ENCODE results near the gene PHAF1.

DNA sequence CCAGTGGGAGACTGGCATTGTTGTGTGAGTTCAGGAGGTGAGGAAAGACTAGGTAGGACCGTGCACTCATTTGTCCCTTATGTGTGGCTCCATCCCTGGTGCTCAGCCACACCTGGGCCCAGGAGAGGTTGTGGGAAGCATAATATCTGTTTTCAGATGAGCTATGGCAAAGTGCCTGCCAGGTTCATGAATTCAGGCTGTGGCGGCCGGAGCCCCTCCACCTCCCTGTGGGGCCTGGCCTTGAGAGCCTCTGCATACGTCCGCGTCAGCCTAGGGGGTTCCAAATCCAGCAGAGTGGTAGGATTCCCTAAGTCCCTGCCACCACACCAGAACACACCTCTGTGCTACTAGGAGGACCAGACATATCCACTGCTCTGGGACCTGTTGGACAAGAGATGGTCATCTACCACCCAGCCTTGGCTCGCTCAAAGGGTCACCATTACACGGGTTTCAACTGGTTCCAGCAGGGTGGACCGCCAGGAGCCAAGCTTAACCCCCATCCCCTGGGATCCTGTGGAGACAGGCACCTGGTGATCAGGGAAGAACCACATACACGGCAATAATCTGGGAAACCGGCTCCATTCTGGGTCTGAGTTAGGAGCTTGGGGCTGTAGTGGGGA lies 39.0 kb downstream of the PHAF1 start:
- no peak for TF ChIP-seq ZNF274 (IDR thresholded peaks at IDR 0.05; ENCODE audit: low read depth, low read length)
- no peak for TF ChIP-seq EZH2phosphoT487 (IDR thresholded peaks at IDR 0.05; ENCODE audit: borderline replicate concordance)
- TF ChIP-seq, protein P1, sequence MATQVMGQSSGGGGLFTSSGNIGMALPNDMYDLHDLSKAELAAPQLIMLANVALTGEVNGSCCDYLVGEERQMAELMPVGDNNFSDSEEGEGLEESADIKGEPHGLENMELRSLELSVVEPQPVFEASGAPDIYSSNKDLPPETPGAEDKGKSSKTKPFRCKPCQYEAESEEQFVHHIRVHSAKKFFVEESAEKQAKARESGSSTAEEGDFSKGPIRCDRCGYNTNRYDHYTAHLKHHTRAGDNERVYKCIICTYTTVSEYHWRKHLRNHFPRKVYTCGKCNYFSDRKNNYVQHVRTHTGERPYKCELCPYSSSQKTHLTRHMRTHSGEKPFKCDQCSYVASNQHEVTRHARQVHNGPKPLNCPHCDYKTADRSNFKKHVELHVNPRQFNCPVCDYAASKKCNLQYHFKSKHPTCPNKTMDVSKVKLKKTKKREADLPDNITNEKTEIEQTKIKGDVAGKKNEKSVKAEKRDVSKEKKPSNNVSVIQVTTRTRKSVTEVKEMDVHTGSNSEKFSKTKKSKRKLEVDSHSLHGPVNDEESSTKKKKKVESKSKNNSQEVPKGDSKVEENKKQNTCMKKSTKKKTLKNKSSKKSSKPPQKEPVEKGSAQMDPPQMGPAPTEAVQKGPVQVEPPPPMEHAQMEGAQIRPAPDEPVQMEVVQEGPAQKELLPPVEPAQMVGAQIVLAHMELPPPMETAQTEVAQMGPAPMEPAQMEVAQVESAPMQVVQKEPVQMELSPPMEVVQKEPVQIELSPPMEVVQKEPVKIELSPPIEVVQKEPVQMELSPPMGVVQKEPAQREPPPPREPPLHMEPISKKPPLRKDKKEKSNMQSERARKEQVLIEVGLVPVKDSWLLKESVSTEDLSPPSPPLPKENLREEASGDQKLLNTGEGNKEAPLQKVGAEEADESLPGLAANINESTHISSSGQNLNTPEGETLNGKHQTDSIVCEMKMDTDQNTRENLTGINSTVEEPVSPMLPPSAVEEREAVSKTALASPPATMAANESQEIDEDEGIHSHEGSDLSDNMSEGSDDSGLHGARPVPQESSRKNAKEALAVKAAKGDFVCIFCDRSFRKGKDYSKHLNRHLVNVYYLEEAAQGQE (IDR thresholded peaks at IDR 0.05; ENCODE audit: low read depth): no peak
- no peak for TF ChIP-seq EZH2 (IDR thresholded peaks at IDR 0.05)
- no peak for TF ChIP-seq YY1 (IDR thresholded peaks at IDR 0.05; ENCODE audit: extremely low read depth, insufficient replicate concordance, low read depth, low read length)
- TF ChIP-seq, protein P2, sequence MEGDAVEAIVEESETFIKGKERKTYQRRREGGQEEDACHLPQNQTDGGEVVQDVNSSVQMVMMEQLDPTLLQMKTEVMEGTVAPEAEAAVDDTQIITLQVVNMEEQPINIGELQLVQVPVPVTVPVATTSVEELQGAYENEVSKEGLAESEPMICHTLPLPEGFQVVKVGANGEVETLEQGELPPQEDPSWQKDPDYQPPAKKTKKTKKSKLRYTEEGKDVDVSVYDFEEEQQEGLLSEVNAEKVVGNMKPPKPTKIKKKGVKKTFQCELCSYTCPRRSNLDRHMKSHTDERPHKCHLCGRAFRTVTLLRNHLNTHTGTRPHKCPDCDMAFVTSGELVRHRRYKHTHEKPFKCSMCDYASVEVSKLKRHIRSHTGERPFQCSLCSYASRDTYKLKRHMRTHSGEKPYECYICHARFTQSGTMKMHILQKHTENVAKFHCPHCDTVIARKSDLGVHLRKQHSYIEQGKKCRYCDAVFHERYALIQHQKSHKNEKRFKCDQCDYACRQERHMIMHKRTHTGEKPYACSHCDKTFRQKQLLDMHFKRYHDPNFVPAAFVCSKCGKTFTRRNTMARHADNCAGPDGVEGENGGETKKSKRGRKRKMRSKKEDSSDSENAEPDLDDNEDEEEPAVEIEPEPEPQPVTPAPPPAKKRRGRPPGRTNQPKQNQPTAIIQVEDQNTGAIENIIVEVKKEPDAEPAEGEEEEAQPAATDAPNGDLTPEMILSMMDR (IDR thresholded peaks at IDR 0.05 in 2 of 3, conservative IDR thresholded peaks at IDR 0.05 in 1 of 3; ENCODE audit: borderline replicate concordance in 1 of 3, insufficient read depth in 1 of 3, low read depth in 2 of 3, low read length in 2 of 3): no peak
- no peak for TF ChIP-seq RAD21 (IDR thresholded peaks at IDR 0.05; ENCODE audit: low read depth)
- no peak for TF ChIP-seq ZFX (IDR thresholded peaks at IDR 0.05)
- no peak for TF ChIP-seq JUND (IDR thresholded peaks at IDR 0.05)
- TF ChIP-seq, protein P3, sequence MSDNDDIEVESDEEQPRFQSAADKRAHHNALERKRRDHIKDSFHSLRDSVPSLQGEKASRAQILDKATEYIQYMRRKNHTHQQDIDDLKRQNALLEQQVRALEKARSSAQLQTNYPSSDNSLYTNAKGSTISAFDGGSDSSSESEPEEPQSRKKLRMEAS (IDR thresholded peaks at IDR 0.05): no peak
- no peak for TF ChIP-seq CEBPB (IDR thresholded peaks at IDR 0.05; ENCODE audit: low read depth)
- no peak for TF ChIP-seq POLR2A (IDR thresholded peaks at IDR 0.05; ENCODE audit: borderline replicate concordance, extremely low read depth, insufficient read depth, insufficient read length)
- no peak for TF ChIP-seq SRF (IDR thresholded peaks at IDR 0.05; ENCODE audit: low read depth)
